COLO829 (cell line): ENCODE data around the gene GRIK5.
"Not testable (repeated sequence)": the region's sequence is repeated elsewhere in the genome, so short reads cannot be mapped to it uniquely, and the experiment has no call there.

Experiments used
- DNase-seq: peaks from one replicate; pipeline ENCODE4 v3.0.0; 2012; ENCODE audit warnings: low spot score

Gene GRIK5

GRCh38 chr19:42017040-42017439 lies 53.0 kb downstream of the GRIK5 start:
- no peak for DNase-seq

- not testable (repeated sequence) for DNase-seq
Measured at GRCh38 chr19:42012747-42013146, 57.3 kb downstream of the GRIK5 start.

- DNase-seq: no peak
Measured at GRCh38 chr19:42010245-42011126, 59.5 kb downstream of the GRIK5 start.

- DNase-seq: no peak
Measured at GRCh38 chr19:42006569-42006968, 63.4 kb downstream of the GRIK5 start.

- no peak for DNase-seq
Measured at GRCh38 chr19:42005504-42005903, 64.5 kb downstream of the GRIK5 start.

- DNase-seq: no peak
Measured at GRCh38 chr19:42003506-42004294, 66.3 kb downstream of the GRIK5 start.

- DNase-seq: no peak
Measured at GRCh38 chr19:41999878-42000208, 70.2 kb downstream of the GRIK5 start.

GRCh38 chr19:41999071-41999877 lies 70.7 kb downstream of the GRIK5 start:
- no peak for DNase-seq

- no peak for DNase-seq
Measured at GRCh38 chr19:41998246-41999020, 71.6 kb downstream of the GRIK5 start.

- DNase-seq: no peak
Measured at GRCh38 chr19:41997851-41998229, 72.2 kb downstream of the GRIK5 start.

GRCh38 chr19:41997121-41997850 lies 72.7 kb downstream of the GRIK5 start:
- DNase-seq: peak; percentile 59

- DNase-seq: peak; percentile 22
Measured at GRCh38 chr19:41995959-41996797, 73.8 kb downstream of the GRIK5 start.

GRCh38 chr19:41994994-41995958 lies 74.7 kb downstream of the GRIK5 start:
- no peak for DNase-seq

- DNase-seq: no peak
Measured at GRCh38 chr19:41994521-41994971, 75.5 kb downstream of the GRIK5 start.

- peak; percentile 40 for DNase-seq
Measured at GRCh38 chr19:41993612-41994483, 76.2 kb downstream of the GRIK5 start, which contains the start of gene ATP1A3. ATP1A3 (minus strand) TSS chr19:41994230; CDS start chr19:41994076, 154 bp downstream.

- not testable (repeated sequence) for DNase-seq
Measured at GRCh38 chr19:41991925-41992569, 78.0 kb downstream of the GRIK5 start.

GRCh38 chr19:41991025-41991424 lies 79.0 kb downstream of the GRIK5 start:
- no peak for DNase-seq
